Thoracic aorta (tissue), 2 donors: ENCODE results near the gene PTPRJ. TPM values are rescaled to one million over a fixed set of nuclear protein-coding genes. Genes with fewer than 3 reads are reported as not detected.

Experiments used
- ATAC-seq: fragments of 150-250 bp; one replicate; pipeline ENCODE4 v1.8.0; 2017; ENCODE audit warnings: low read depth; ENCODE audit not compliant: insufficient number of reproducible peaks, low FRiP score
- DNase-seq: peaks from one replicate; pipeline ENCODE4 v3.0.0-alpha.2; 2020; ENCODE audit warnings: low spot score
- H3K27ac ChIP-seq, 2 donors: fragments of 200-600 bp; sonication (generic); 1 replicate in 1 of 2; 2 replicates in 1 of 2; pipeline ENCODE4 v1.5.1; 2016; ENCODE audit warnings: mild to moderate bottlenecking in 2 of 2, moderate library complexity in 2 of 2
- H3K27me3 ChIP-seq: fragments of 200-600 bp; sonication (generic); replicated peaks from 2 replicates; pipeline ENCODE4 v1.6.0; 2016; ENCODE audit warnings: mild to moderate bottlenecking; ENCODE audit not compliant: insufficient read depth
- H3K36me3 ChIP-seq: fragments of 200-600 bp; sonication (generic); one replicate; pipeline ENCODE4 v1.5.1; 2016
- H3K4me1 ChIP-seq, 2 donors: fragments of 200-600 bp; sonication (generic); 1 replicate in 1 of 2; 2 replicates in 1 of 2; pipeline versions ENCODE4 v1.5.1 to v1.6.0; 2016; ENCODE audit warnings: low read depth in 2 of 2, mild to moderate bottlenecking in 1 of 2; ENCODE audit not compliant: control insufficient read depth in 1 of 2
- H3K4me3 ChIP-seq: fragments of 200-600 bp; sonication (generic); 2 replicates; pipeline ENCODE4 v1.5.1; 2016; ENCODE audit warnings: mild to moderate bottlenecking
- H3K9me3 ChIP-seq: fragments of 200-600 bp; sonication (generic); 2 replicates; pipeline ENCODE4 v1.5.1; 2016
- CTCF ChIP-seq: fragments of 200-600 bp; sonication (generic); IDR thresholded peaks from one replicate; pipeline ENCODE4 v1.5.1; 2019; ENCODE audit warnings: antibody characterized with exemption
- total RNA-seq, 2 donors: library from RNA; depleted of rRNA; stranded (reverse); fragments of >200 nt; gene quantifications; one replicate each; pipeline versions ENCODE4 v1.1.0 to v1.2.3, GENCODE V29; 2016

PTPRJ gene
- total RNA-seq, 2 donors from 2014 or later = 20.4 to 20.9 TPM

- no peak overlapping the region for H3K4me3 ChIP-seq
- no peak for TF ChIP-seq CTCF
- H3K9me3 ChIP-seq = no peaks in the 10 kb centered on the region
- H3K27me3 ChIP-seq = no peaks in the 10 kb centered on the region
- H3K36me3 ChIP-seq = no peaks in the 10 kb centered on the region
- ATAC-seq (no peak), DNase-seq (no peak)
- peaks cover 7 to 10% of the 10 kb centered on the region in 2 donors for H3K4me1 ChIP-seq
- H3K27ac ChIP-seq = no peak overlapping the region
These were observed 67.3 kb downstream of the PTPRJ start for GRCh38 chr11:48047616-48048015.

- no peak for ATAC-seq
These were observed 68.7 kb downstream of the PTPRJ start for GRCh38 chr11:48049036-48049435.

GRCh38 chr11:48050304-48050703 is 69.9 kb downstream of the PTPRJ start:
- no peak for TF ChIP-seq CTCF
- no peak for ATAC-seq
- Histone ChIP-seq H3K4me1 (peaks cover 9 to 25% of the 10 kb centered on the region in 2 donors), H3K4me3 (no peak overlapping the region), H3K9me3 (no peaks in the 10 kb centered on the region), H3K36me3 (no peaks in the 10 kb centered on the region), H3K27me3 (no peaks in the 10 kb centered on the region), H3K27ac (no peak overlapping the region)
- no peak for DNase-seq

More at GRCh38 chr11:48049036-48049435, 68.7 kb downstream of the PTPRJ start:
- no peak for DNase-seq
- Histone ChIP-seq H3K4me3 (no peak overlapping the region), H3K9me3 (no peaks in the 10 kb centered on the region), H3K4me1 (peaks cover 7 to 12% of the 10 kb centered on the region in 2 donors), H3K27ac (no peak overlapping the region), H3K27me3 (no peaks in the 10 kb centered on the region), H3K36me3 (no peaks in the 10 kb centered on the region)
- TF ChIP-seq CTCF = no peak

GRCh38 chr11:48051217-48051830 is 71.0 kb downstream of the PTPRJ start:
- H3K27ac ChIP-seq = no peak overlapping the region
- no peak for DNase-seq
- H3K4me1 ChIP-seq = peaks cover 9 to 35% of the 10 kb centered on the region in 2 donors
- ATAC-seq = no peak
- H3K27me3 ChIP-seq = no peaks in the 10 kb centered on the region
- no peaks in the 10 kb centered on the region for H3K36me3 ChIP-seq
- no peak for TF ChIP-seq CTCF
- no peak overlapping the region for H3K4me3 ChIP-seq
- no peaks in the 10 kb centered on the region for H3K9me3 ChIP-seq

- H3K4me1 ChIP-seq = peaks cover 9 to 35% of the 10 kb centered on the region in 2 donors
- no peaks in the 10 kb centered on the region for H3K9me3 ChIP-seq
- no peak overlapping the region for H3K27ac ChIP-seq
- DNase-seq = no peak
- H3K4me3 ChIP-seq = no peak overlapping the region
- H3K36me3 ChIP-seq = no peaks in the 10 kb centered on the region
- H3K27me3 ChIP-seq = no peaks in the 10 kb centered on the region
- ATAC-seq = no peak
- no peak for TF ChIP-seq CTCF
These were observed 72.1 kb downstream of the PTPRJ start for GRCh38 chr11:48052183-48053044.
